T-cell (primary cell): ENCODE results near the gene RAB11B. TPM values are rescaled to one million over a fixed set of nuclear protein-coding genes. Genes with fewer than 3 reads are reported as not detected.
A peak's percentile ranks its signal among the peaks of the same experiment; 100 is the strongest.
"Not testable (repeated sequence)": the region's sequence is repeated elsewhere in the genome, so short reads cannot be mapped to it uniquely, and the experiment has no call there.

Source experiments
- ATAC-seq, 4 experiments: fragments of 200-7000 bp in 3 of 4; fragments of 150-1000 bp in 1 of 4; cut with Tn5 transposase; replicated peaks in 1 of 4; 1 replicate in 3 of 4; 2 replicates in 1 of 4; pipeline ENCODE4 v1.10.0; 2021; ENCODE audit warnings: moderate library complexity in 3 of 4, mild to moderate bottlenecking in 2 of 4, moderate number of reproducible peaks in 1 of 4
- CTCF ChIA-PET, 2 donors: fragments of 300-600 bp; sonication (Branson Sonifier 250); formaldehyde crosslinking; loops; one replicate each; lab custom pipeline; 2022; ENCODE audit warnings: antibody characterized with exemption in 2 of 2; lab: Charles Lee
- POLR2A ChIA-PET, 2 donors: fragments of 300-600 bp; sonication (Branson Sonifier 250); formaldehyde crosslinking; loops; one replicate each; lab custom pipeline; 2022; ENCODE audit warnings: antibody characterized with exemption in 2 of 2; lab: Charles Lee
- DNase-seq, 35 experiments: peaks; one replicate each; pipeline versions ENCODE4 v3.0.0 to v3.0.0-alpha.2; 2013 to 2023
- H3K27ac ChIP-seq: one replicate; pipeline ENCODE4 v1.5.1; 2013; ENCODE audit warnings: low read length
- H3K27me3 ChIP-seq, 2 experiments: replicated peaks in 1 of 2; 1 replicate in 1 of 2; 2 replicates in 1 of 2; pipeline versions ENCODE4 v1.6.1 to v1.7.0; 2013; ENCODE audit warnings: low read length in 1 of 2, mixed read lengths in 1 of 2; ENCODE audit not compliant: control insufficient read depth in 2 of 2, insufficient read depth in 2 of 2; ENCODE audit errors: extremely low read depth in 1 of 2
- H3K36me3 ChIP-seq, 2 donors: 1 replicate in 1 of 2; 2 replicates in 1 of 2; pipeline versions ENCODE4 v1.6.1 to v1.7.0; 2013; ENCODE audit warnings: low read length in 1 of 2; ENCODE audit not compliant: control insufficient read depth in 2 of 2, insufficient read depth in 1 of 2; ENCODE audit errors: extremely low read depth in 1 of 2
- H3K4me1 ChIP-seq, 2 experiments: 1 replicate in 1 of 2; 2 replicates in 1 of 2; pipeline versions ENCODE4 v1.6.1 to v1.7.0; 2013; ENCODE audit warnings: low read length in 2 of 2, mixed read lengths in 1 of 2; ENCODE audit not compliant: insufficient read depth in 2 of 2, control insufficient read depth in 1 of 2; ENCODE audit errors: extremely low read depth in 1 of 2
- H3K4me3 ChIP-seq, 2 donors: 1 replicate in 1 of 2; 2 replicates in 1 of 2; pipeline versions ENCODE4 v1.5.1 to v1.7.0; 2013; ENCODE audit warnings: mild to moderate bottlenecking in 2 of 2, low read length in 1 of 2, moderate library complexity in 1 of 2; ENCODE audit not compliant: control insufficient read depth in 1 of 2; ENCODE audit errors: extremely low read depth in 1 of 2
- H3K9me3 ChIP-seq: 2 replicates; pipeline ENCODE4 v1.7.0; 2013
- H3K27ac Mint-ChIP-seq, 2 donors: one replicate each; pipeline ENCODE4 v1.8.0; 2020 to 2021; ENCODE audit warnings: mild to moderate bottlenecking in 2 of 2, mixed read lengths in 2 of 2
- H3K27me3 Mint-ChIP-seq, 2 donors: one replicate each; pipeline ENCODE4 v1.8.0; 2021 to 2022; ENCODE audit warnings: mixed read lengths in 2 of 2
- H3K36me3 Mint-ChIP-seq: one replicate; pipeline ENCODE4 v1.8.0; 2021; ENCODE audit warnings: mixed read lengths
- H3K4me1 Mint-ChIP-seq, 3 donors: one replicate each; pipeline ENCODE4 v1.8.0; 2020 to 2022; ENCODE audit warnings: mixed read lengths in 3 of 3, mild to moderate bottlenecking in 1 of 3
- H3K4me3 Mint-ChIP-seq, 3 donors: one replicate each; pipeline ENCODE4 v1.8.0; 2020 to 2022; ENCODE audit warnings: mild to moderate bottlenecking in 3 of 3, mixed read lengths in 3 of 3, moderate library complexity in 3 of 3
- H3K9me3 Mint-ChIP-seq, 3 donors: one replicate each; pipeline ENCODE4 v1.8.0; 2020 to 2022; ENCODE audit warnings: mixed read lengths in 3 of 3
- WGBS: methylation state at CpG from one replicate; pipeline ENCODE4 v1.1.5; 2013; ENCODE audit warnings: missing lambda C conversion rate; ENCODE audit not compliant: insufficient coverage; 5-methylcytosine and 5-hydroxymethylcytosine counted together
- total RNA-seq, 35 experiments: library from RNA in 6 of 35; stranded (reverse) in 6 of 35; fragments of 120-200 nt in 1 of 35; gene quantifications; one replicate each; pipeline versions ENCODE4 v1.2.1 to v1.2.4 and lab custom pipeline; 2013 to 2026

RAB11B gene
- total RNA-seq, 5 donors from 2014 or later (not counting 1 experiment from before 2014, with no cell fraction given), result 87.5 to 125 (median 116) TPM

GRCh38 chr19:8385566-8385965, 4.6 kb upstream of the RAB11B start:
- H3K27me3 ChIP-seq, CTCF ChIA-PET, H3K36me3 Mint-ChIP-seq, H3K27ac ChIP-seq, H3K36me3 ChIP-seq, H3K4me3 ChIP-seq, POLR2A ChIA-PET, H3K4me3 Mint-ChIP-seq, DNase-seq, H3K4me1 ChIP-seq, H3K27me3 Mint-ChIP-seq, H3K9me3 ChIP-seq, ATAC-seq, H3K27ac Mint-ChIP-seq, H3K9me3 Mint-ChIP-seq, H3K4me1 Mint-ChIP-seq: not testable (repeated sequence)
- 100% methylated on average over 1 of the region's 3 CpGs for WGBS

- ATAC-seq, H3K36me3 Mint-ChIP-seq, H3K4me3 ChIP-seq, H3K27me3 ChIP-seq, CTCF ChIA-PET, H3K36me3 ChIP-seq, H3K27ac Mint-ChIP-seq, H3K27ac ChIP-seq, POLR2A ChIA-PET, H3K4me3 Mint-ChIP-seq, DNase-seq, H3K9me3 ChIP-seq, H3K9me3 Mint-ChIP-seq, H3K27me3 Mint-ChIP-seq: not testable (repeated sequence)
- WGBS, result 94% methylated on average over 7 of the region's 9 CpGs
- H3K4me1 ChIP-seq, result peaks cover 5 to 16% of the 10 kb centered on the region in 2 experiments
- H3K4me1 Mint-ChIP-seq, result peaks cover 12 to 17% (median 14%) of the 10 kb centered on the region in 3 donors
Observed at GRCh38 chr19:8386419-8386818, 3.7 kb upstream of the RAB11B start.

GRCh38 chr19:8386990-8387389, 3.2 kb upstream of the RAB11B start:
- Histone ChIP-seq H3K36me3 (no peaks in the 10 kb centered on the region), H3K9me3 (no peaks in the 10 kb centered on the region), H3K4me3 (no peak overlapping the region), H3K27ac (no peak overlapping the region), H3K27me3 (no peaks in the 10 kb centered on the region), H3K4me1 (peaks cover 7 to 22% of the 10 kb centered on the region in 2 experiments)
- ChIA-PET CTCF (no interaction called here), POLR2A (no interaction called here)
- Mint-ChIP-seq H3K9me3 (no peaks in the 10 kb centered on the region), H3K4me1 (peaks cover 17 to 22% (median 20%) of the 10 kb centered on the region in 3 donors), H3K36me3 (peaks cover 8% of the 10 kb centered on the region), H3K4me3 (no peak overlapping the region), H3K27me3 (no peaks in the 10 kb centered on the region), H3K27ac (no peak overlapping the region)
- WGBS, result 100% methylated on average over 1 of the region's 4 CpGs
- no peak for ATAC-seq
- no peak for DNase-seq

GRCh38 chr19:8387688-8388611, 2.2 kb upstream of the RAB11B start:
- no peaks in the 10 kb centered on the region for H3K36me3 ChIP-seq
- ATAC-seq, result no peak
- H3K9me3 ChIP-seq, result no peaks in the 10 kb centered on the region
- no peaks in the 10 kb centered on the region for H3K27me3 ChIP-seq
- ChIA-PET POLR2A (no interaction called here), CTCF (interaction anchor here in 1 of 2 donors (0.7 kb wide), 1 partner anchor 256 kb away, joined by 3 read pairs; no protein-coding TSS in a partner anchor)
- Mint-ChIP-seq H3K36me3 (peaks cover 8% of the 10 kb centered on the region), H3K27ac (no peak overlapping the region), H3K27me3 (no peaks in the 10 kb centered on the region), H3K9me3 (no peaks in the 10 kb centered on the region), H3K4me3 (peak overlapping the region in 1 of 3 donors; percentile 21), H3K4me1 (peaks cover 23 to 28% (median 23%) of the 10 kb centered on the region in 3 donors)
- DNase-seq, result no peak
- 98% methylated on average over 9 of the region's 16 CpGs for WGBS
- no peak overlapping the region for H3K4me3 ChIP-seq
- no peak overlapping the region for H3K27ac ChIP-seq
- H3K4me1 ChIP-seq, result peaks cover 7 to 25% of the 10 kb centered on the region in 2 experiments

GRCh38 chr19:8388612-8388958, 1.6 kb upstream of the RAB11B start:
- Mint-ChIP-seq H3K9me3 (no peaks in the 10 kb centered on the region), H3K36me3 (peaks cover 8% of the 10 kb centered on the region), H3K4me3 (peak overlapping the region in 2 of 3 donors; percentile 6 to 21), H3K27me3 (no peaks in the 10 kb centered on the region), H3K4me1 (peaks cover 25 to 33% (median 28%) of the 10 kb centered on the region in 3 donors), H3K27ac (no peak overlapping the region)
- no CpG with 5 or more reads among the region's 2 CpGs for WGBS
- Histone ChIP-seq H3K4me3 (no peak overlapping the region), H3K27me3 (no peaks in the 10 kb centered on the region), H3K9me3 (no peaks in the 10 kb centered on the region), H3K4me1 (peaks cover 7 to 28% of the 10 kb centered on the region in 2 experiments), H3K27ac (no peak overlapping the region), H3K36me3 (no peaks in the 10 kb centered on the region)
- ATAC-seq, result no peak
- ChIA-PET POLR2A (no interaction called here), CTCF (interaction anchor here in 1 of 2 donors (0.7 kb wide), 1 partner anchor 256 kb away, joined by 3 read pairs; no protein-coding TSS in a partner anchor)
- DNase-seq, result no peak

- Histone ChIP-seq H3K27me3 (no peaks in the 10 kb centered on the region), H3K4me3 (peak overlapping the region; percentile 79 to 96), H3K36me3 (peaks cover 3% of the 10 kb centered on the region in 2 donors), H3K4me1 (peaks cover 7 to 33% of the 10 kb centered on the region in 2 experiments), H3K27ac (peak overlapping the region; percentile 92), H3K9me3 (no peaks in the 10 kb centered on the region)
- ATAC-seq, result peak; percentile 59 to 75 (median 64)
- ChIA-PET POLR2A (interaction anchor here in 1 of 2 donors (0.6 to 0.7 kb wide), 2 partner anchors 24 to 63 kb away, joined by 6 to 8 read pairs; no protein-coding TSS in a partner anchor), CTCF (interaction anchor here in 1 of 2 donors (0.5 to 2.5 kb wide), 4 partner anchors 17 to 128 kb away, joined by 3 to 24 read pairs (median 4); partner anchors contain the start of gene MARCHF2)
- H3K4me1 Mint-ChIP-seq, result peaks cover 20 to 41% (median 29%) of the 10 kb centered on the region in 3 donors
- H3K9me3 Mint-ChIP-seq, result no peaks in the 10 kb centered on the region
- H3K36me3 Mint-ChIP-seq, result peaks cover 8% of the 10 kb centered on the region
- peak; percentile 78 to 94 (median 88) for DNase-seq
- H3K27ac Mint-ChIP-seq, result peak overlapping the region; percentile 75 to 86
- no peaks in the 10 kb centered on the region for H3K27me3 Mint-ChIP-seq
- WGBS, result 0% methylated on average over 24 of the region's 28 CpGs
- peak overlapping the region; percentile 74 to 87 (median 80) for H3K4me3 Mint-ChIP-seq
Observed at GRCh38 chr19:8390617-8390981, 439 bp downstream of the RAB11B start.
